Measurements from ENCODE around the gene RNF26.

RNF26 gene

DNA sequence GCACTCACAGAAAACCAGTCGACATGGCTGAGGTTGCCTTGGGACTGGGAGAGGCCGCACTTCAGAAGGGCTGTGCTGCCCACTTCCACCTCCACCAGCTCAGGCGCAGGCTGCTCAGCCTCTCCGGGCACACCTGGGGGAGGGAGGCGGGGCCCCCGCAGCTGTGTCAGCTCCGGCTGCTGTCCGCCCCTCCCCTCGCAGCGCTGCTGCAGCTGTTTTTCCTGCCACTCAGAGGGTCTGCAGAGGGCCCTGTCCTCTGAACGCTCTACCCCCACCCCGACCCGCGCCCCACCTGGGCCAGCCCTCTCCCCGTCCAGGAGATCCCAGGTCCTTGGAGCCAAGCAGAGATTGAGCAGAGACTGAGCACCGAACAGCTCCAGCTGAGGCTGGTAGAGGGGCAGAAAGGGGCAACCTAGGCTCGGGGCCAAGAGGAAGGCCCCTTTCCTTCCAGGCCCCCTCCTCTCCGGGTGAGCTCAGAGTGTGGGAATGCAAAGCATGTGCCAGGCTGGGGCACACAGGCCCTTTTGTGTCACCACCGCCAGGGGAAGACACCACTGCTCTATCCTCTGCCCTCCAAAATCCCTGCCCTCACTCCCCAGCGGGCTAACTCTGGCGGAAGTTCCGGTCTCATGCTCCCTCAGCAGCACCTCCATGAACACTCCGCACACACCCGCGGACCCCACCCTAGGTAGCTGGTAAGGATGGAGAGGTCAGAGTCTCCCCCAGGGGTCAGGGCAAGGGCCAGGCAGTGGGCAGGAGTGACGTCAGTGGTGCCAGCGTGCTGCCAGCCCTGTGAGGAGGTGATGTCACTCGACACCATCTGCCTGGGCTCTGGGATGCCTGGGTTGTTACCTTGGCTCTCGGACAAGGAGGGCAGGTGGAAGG lies 19.0 kb upstream of the RNF26 start:
- peak in 43 of 56 donors; percentile 45 to 91 (median 78) for DNase-seq

DNA sequence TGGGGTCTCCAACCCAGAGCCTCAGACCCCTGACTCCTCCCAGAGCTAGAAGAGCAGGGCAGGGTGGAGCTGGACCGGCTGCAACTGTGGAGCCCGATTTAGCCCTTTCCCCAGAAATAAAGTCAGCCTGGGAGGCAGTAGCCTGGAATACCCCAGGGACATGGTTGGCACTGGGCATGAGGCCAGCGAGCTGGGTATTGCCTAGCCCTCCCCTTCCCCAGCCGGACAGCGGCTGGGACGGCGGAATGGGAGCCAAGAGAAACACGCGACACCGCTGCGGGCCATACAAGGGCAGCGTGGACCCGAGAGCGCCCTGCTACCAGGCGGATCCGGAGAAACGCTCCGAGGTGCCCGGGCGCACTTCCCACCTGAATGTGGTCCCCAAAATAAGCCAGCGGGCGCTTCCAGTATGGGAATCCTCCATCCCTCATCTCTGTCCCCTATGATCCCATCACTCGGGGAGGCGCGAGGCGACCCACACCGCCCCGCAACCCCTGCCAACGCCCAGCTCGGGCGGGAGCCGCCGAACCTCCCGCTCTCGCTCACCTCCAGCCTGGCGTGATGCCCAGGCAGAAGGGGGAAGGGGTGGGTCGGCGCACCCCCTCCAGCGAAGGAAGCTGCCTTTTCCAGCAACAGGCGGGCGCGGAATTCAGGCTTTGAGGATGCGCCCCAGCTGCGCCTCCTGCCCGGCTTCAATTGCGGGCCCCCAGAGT lies 18.2 kb upstream of the RNF26 start:
- peak in 48 of 56 donors; percentile 45 to 87 (median 78) for DNase-seq

DNA sequence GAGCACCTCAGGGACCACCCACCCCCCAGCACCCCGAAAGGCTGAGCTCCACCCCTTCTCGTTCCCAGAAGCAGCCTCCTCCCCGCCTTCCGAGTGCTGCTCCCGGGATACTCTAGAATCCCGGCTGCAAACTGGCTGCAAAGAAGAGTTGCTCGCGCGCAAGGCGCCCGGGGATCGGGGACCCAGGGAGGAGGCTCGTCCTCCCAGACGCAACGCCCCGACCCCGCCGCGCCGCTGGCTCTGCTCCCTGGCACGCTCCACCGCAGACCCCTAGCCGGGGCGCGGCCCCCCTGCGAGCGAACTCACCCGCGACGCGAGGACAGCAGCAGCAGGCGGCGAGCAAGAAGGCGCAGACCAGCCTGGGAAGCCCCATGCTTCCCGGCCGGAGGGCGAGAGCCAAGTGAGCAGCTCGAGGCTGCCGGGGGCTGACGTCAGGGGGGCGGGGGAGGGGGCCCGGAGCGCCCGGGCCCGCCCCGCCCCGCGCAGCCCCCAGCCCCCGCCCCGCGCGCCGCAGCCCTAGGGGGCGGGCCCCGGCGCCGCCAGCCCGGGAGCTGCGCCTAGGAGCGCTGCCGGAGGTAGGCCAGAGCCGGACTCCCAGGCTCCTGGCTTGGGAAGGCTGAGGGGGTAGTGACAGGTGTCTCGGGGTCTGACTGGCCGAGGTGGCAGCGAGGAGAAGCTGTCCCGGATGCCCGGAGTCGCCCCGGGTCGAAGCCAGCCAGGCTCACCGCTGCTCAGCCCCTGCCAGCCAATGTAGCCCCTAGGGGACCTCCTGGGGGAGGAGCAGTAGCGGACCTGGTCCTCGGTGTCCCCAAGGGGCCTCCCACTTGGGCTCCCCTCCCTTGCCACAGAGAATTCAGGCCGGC lies 17.4 kb upstream of the RNF26 start, which contains the start of gene MCAM:
MCAM (minus strand) TSS at position 402 of the 863 bp plus-strand sequence; CDS start at position 373, 29 bp downstream.
- peak in 23 of 56 donors; percentile 25 to 72 (median 52) for DNase-seq

DNA sequence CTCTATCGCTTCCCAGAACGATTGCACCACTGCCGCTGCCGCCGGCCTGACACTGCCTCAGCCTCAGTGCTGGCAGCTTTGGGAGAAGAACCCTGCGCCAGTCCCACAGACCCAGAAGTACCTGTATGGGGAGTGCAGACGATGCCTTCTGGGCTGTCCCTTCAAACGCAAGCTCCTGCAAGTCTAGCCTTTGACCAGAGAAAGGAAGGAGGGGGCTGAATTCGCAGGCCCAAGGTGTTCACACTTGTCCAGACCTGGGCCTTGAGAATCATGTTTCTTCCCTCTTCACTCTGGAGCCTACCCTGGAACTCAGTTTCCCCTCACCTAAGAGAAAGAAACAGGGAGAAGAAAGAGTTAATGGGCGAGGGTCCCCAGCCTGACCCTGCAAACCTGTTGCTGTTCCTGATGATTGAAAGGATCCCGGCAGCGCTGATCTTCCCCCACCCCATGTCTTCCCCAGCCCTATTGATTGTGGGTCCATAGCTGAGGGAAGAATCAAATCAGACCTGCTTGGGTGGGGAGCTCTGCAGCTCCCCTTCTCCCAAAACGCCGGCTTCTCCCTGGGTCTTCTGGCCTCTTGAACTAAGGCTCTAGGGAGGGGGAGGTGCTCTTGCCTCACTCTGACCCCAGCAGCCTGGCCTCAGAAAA lies 16.6 kb upstream of the RNF26 start:
- DNase-seq: no peak

DNA sequence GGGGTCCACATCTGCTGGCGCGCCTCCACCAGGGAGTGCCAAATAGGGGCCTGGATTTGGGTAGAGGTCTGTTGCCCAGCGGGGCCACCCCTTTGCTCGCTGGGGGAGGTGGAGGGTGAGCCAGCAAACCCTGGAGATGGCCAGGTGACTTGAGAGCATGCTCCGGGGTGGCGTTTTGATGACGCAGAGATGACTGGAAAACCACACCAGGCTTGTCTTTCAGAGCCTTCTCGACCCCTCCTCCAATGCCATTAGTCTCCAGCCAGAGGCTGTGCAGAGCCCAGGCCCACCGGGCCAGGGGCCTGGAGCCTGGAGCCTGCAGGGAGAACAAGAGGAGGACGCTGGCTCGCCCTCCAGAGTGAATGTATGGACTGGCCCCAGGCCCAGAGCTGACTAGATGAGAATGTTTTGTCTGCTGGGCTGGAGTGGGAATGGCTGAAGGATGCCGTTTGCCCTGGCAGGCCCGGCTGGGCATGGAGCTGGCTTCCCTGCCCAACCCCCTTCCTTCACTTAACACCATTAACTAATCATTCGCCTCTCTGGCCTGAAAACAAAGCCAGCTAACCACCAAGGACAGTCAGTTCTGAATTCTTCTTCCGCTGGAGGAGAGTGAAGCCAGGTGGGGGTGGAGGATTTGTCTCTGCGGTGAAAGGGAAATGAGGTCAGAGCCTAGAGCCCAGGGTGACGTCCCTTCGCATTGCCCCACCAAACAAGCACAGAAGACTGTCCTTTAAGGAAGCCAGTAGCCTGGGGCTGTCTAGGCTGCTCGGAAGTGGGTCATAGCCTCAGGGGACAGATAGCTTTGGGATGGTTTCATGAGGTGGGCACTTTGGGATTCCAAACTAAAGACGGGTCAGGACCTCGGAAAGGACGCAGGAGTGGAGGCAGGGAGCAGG lies 15.8 kb upstream of the RNF26 start:
- DNase-seq: peak in 6 of 56 donors; percentile 20 to 47 (median 36)

DNA sequence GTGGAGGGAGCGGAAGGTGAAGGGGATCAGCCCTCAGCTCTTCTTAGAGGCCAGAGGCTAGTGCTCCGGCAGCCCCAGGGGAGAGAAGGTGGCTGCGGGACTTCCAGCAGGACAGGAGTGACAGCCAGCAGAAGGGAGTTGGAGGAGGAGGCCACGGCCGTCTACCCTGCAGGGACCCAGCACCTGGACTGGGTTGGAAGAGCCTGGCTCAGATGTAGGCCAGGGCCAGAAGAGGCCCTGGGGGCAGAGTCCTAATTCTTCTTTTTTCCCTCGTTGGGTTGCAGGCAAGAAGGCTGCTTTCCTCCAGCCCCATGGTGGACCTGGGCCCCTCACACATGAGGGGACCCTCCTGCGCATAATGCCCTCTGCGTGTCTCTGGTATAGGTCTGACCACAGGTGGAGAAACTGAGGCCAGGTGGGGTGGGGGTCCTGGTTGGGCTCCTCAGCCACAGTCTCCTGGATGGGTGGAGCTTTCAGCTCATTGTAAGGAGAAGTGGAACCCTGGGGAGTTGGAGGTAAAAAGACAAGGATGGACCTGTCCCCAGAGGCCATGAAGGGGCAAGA lies 15.1 kb upstream of the RNF26 start:
- DNase-seq: no peak

DNA sequence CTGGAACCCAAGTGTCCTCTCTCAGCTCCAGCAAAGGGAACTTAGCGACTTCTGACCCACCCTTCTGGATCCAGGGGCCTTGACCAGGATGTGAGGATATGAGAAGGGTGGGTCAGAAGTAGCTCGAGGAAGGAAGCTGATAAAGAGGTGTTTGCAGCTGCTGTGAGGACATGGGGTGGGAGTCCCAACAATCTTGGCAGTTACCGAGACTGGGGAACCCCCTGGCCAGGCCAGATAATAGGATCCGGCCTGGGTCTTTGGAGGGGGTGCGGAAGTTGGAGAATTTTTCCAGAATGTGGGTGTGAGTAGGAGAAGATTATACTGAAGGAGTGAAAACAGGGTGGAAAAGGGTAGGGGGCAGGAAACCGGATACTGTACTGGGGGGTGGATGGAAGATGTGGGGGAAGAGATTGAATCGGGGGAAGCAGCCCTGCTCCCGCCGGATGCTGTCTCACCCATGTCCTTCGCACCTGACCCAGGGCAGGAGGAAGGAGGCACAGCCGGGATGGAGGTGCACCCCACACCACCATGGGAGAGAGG lies 14.6 kb upstream of the RNF26 start:
- DNase-seq: peak in 3 of 56 donors; percentile 37 to 53 (median 47)

DNA sequence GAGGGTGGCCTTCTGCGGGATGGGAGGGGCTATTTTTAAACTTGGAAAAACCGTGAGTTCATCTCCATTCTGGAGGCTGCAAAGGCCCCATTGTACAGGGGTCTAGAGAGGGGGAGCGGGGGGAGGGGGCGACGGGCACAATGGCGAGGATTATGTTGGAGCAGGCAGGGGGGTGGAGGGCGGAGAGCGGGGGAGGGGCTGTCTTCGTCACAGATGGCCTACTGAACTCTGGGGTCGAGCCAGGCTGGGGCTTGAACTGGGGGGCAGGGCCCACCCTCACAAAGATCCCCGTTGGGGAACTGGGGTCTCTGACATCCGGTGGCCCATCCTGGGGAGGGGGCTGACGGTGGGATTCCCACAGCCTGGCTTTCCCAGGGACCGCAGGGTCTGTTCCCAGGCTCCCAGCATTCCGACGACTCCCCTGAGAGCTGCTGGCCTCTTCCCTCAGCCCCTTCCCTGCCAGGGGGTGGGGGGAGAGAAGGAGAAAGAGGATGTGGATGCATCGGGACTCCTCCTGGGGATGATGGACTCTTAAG lies 14.0 kb upstream of the RNF26 start:
- peak in 48 of 56 donors; percentile 33 to 88 (median 72) for DNase-seq

DNA sequence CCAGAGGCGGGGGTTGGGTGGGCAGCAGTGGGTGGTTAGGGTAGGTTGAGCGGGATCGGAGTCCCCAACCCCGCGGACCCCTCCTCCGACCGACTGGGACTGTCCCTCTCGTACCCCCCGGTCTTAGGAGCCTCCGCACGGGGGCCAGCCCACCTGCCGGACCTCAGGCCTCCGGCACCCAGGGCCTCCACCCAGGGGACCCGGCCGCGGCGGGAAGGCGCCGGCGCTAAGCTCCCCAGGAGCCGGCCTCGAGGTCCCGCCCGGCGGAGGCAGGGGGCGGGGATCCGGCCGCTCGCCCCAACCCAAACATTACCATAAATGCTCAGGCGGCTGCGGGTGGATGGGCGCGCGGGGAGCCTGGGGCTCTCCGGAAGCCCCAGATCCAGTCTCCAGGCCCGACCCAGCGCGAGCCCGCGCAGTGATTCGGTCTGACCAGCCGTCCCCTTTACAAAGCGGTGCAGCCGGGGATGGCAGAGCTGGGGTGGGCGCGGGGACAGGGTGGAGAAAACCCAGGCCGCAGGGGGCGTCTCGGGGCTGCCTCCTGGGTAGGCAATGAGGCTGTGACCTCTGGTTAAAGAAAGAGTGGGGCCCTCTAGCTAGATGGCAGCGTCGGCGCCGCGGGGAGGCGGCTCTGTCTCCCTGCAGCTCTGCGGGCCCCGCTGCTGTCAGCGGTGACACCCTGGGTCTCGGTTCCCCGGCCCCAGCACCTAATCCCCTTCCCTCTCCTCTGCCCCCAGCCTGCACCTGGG lies 13.4 kb upstream of the RNF26 start:
- DNase-seq: peak in 29 of 56 donors; percentile 28 to 77 (median 52)

DNA sequence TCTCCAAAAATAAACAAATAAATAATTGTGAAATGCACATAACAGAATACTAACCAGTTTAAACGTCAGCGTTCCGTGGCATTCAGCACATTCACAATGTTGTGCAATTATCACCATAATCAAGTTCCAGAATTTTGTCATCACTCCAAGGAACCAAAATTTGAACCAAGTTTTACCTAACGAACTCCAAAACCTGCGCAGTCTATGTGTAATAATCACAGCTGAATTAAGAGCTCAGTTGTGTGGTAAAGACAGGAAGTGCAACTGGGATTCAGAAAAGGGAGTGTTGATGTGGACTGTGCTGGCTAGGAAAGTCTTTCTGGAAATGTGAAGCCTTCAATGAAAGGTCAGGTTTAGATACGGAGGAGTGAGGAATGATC lies 12.0 kb upstream of the RNF26 start:
- DNase-seq: no peak

DNA sequence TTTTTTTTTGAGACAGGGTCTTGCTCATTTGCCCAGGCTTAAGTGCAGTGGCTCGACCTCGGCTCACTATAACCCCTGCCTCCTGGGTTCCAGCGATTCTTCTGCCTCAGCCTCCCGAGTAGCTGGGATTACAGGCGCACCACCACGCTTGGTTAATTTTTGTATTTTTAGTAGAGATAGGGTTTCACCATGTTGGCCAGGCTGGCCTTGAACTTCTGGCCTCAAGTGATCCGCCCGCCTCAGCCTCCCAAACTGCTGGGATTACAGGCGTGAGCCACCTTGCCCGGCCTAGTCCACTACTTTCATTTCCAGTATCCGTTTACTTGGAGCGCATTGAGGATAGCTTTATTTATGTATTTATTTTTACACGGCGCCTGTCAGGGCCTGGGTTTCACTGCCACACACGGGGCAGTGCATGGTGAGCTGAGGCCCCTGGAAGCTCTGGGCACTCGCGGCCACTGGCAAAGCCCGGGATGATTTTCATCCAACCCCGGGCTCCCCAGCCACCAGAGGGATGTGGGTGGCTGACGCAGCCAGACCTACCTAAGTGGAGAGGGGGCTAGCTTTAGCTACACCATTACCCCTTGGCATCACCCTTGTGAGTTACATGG lies 11.3 kb upstream of the RNF26 start:
- no peak for DNase-seq

DNA sequence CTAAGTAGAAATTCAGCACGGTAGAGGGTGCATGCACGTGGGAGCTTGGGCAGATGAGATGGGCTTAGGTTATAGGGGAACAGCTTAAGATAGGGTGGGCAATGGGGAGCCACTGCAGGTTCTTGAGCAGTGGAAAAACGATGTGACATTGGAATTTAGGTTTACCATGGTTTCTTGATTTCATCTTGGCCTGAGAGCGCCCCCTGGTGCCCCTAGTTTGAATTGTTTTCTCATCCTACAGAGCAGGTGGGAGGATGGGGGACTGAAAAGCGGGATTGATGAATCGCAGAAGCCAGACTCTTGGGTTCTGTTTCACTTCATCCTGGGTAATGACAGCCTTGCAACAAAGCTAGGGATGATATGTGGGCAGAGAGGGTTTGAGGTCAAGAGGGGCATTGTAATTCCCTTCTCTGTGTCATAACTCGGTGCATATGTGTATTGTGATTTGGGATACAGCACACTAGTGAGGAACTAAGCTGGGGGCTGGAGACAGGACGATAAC lies 10.7 kb upstream of the RNF26 start:
- DNase-seq: peak in 43 of 56 donors; percentile 20 to 89 (median 60)

DNA sequence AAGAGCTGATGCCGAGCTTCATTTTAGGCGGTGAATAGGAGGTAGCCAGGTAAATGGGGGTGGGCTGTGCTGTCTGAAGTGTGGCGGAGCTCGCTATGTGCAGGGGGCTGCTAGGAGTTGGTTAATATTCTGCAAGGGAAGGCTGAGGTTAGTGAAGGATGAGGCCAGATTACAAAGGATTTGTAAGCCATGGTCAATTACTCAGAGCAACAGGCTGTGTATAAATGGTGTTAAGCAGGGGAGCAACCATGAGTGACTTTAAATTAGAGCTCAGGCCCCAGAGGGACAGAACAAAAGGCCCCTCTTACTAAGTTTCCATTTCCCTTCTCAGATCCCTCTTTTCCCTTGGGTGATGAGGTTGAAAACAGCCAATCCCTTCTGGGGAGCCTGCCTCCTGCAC lies 10.1 kb upstream of the RNF26 start:
- no peak for DNase-seq

DNA sequence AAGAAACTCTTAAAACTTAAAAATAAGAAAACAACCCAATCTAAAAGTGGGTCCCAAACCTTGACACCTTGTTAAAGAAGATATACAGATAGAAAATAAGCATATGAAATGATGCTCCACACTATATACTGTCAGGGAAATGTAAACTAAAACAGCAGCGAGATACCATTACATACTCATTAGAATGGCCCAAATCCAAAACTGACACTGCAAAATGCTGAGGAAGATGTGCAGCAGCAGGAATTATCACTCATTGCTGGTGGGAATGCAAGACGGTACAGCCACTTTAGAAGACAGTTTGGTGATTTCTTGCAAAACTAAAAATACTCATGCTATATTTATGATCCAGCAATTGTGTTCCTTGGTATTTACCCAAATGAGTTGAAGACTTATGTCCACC lies 5.0 kb upstream of the RNF26 start:
- DNase-seq: no peak

DNA sequence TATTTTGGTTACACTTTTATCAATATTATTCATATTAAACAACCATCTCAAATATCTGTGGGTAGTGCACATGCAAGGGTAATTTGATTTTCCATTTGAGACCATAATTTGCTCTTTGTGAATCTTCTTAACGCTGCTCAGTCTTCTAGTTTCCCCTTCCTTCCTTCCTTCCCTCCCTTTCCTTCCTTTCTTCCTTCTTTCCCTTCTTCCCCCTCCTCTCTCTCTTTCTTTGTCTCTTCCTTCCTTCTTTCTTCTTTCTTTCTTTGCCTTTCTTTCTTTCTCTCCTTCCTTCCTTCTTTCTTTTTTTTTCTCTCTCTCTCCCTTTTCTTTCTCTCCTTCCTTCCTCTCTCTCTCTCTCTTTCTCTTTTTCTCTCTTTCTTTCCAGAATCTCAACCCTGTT lies 4.1 kb upstream of the RNF26 start:
- DNase-seq: no peak

DNA sequence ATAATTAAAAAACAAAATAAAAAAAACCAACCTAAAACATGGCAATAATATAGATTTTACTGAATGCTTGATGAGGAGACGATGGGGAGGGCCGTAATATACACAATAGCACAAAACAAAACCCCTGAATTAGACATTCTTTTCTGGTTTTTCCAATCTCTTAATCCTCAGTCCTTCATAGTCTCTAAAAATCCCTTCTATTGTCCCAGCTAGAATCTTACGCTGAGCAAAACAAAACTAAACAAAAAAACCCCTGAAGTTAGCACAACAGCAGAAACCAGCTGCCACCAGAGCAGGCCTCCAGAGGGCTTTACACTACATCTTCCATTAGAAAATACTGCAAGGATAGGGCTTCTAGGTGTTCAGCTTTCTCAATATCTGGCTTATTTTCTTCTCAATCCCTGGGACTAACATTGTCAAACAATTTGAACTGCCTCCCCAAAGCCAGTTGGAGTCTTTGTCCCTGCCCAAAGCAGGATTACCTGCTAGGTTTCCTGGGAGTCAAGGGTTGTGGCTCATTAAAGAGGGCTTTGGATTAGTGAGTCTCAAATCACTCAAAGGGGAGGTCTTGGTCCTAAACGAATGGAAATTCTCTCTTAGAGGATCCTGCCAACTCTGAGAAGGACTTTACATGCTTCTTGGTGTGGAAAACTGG lies 2.1 kb upstream of the RNF26 start:
- no peak for DNase-seq
